GM13977 (cell line): ENCODE data around the gene RYK.

Source experiments
- DNase-seq: peaks from one replicate; pipeline ENCODE4 v3.0.0; 2012; ENCODE audit warnings: low spot score
- CTCF ChIP-seq: IDR thresholded peaks from 2 replicates; pipeline ENCODE4 v1.5.1; 2012; ENCODE audit warnings: mild to moderate bottlenecking, control low read depth; ENCODE audit not compliant: insufficient read depth; ENCODE audit errors: extremely low read depth, missing control alignments
- in situ Hi-C: fragments of 300-500 bp; cut with MboI; formaldehyde crosslinking; loops from one replicate; pipeline ENCODE4 v1.12.0; 2022; ENCODE audit warnings: low sequenced_read_pairs, low pct_unique_long_range_greater_than_20kb, mixed read lengths, inconsistent platforms; ENCODE audit not compliant: unreplicated experiment

RYK gene

GRCh38 chr3:134236505-134237170 lies 14.0 kb downstream of the RYK start:
- TF ChIP-seq CTCF = no peak
- in situ Hi-C loops = no loop called here
- no peak for DNase-seq

GRCh38 chr3:134235577-134236076 lies 15.0 kb downstream of the RYK start:
- in situ Hi-C loops = no loop called here
- no peak for TF ChIP-seq CTCF
- DNase-seq = no peak

- TF ChIP-seq CTCF = no peak
- in situ Hi-C loops = no loop called here
- no peak for DNase-seq
These were observed 17.7 kb downstream of the RYK start for GRCh38 chr3:134232951-134233350.

GRCh38 chr3:134232151-134232550 lies 18.5 kb downstream of the RYK start:
- no peak for DNase-seq
- TF ChIP-seq CTCF = no peak
- in situ Hi-C loops = no loop called here

GRCh38 chr3:134231131-134231530 lies 19.5 kb downstream of the RYK start:
- no peak for DNase-seq
- TF ChIP-seq CTCF = no peak
- in situ Hi-C loops = no loop called here

- TF ChIP-seq CTCF = no peak
- DNase-seq = no peak
- in situ Hi-C loops = no loop called here
These were observed 21.6 kb downstream of the RYK start for GRCh38 chr3:134229038-134229437.
